ENCODE results near the gene PRKCA.
"Not testable (repeated sequence)": the region's sequence is repeated elsewhere in the genome, so short reads cannot be mapped to it uniquely, and the experiment has no call there.

The PRKCA gene

GRCh38 chr17:66290101-66290722, 12.2 kb upstream of the PRKCA start:
- DNase-seq (ENCODE audit: low spot score) = no peak

GRCh38 chr17:66292353-66292752, 10.1 kb upstream of the PRKCA start:
- DNase-seq (ENCODE audit: low spot score) = no peak

- no peak for DNase-seq (ENCODE audit: low spot score)
These were observed 6.1 kb upstream of the PRKCA start for GRCh38 chr17:66296289-66296725.

- not testable (repeated sequence) for DNase-seq (ENCODE audit: low spot score)
These were observed 5.0 kb upstream of the PRKCA start for GRCh38 chr17:66297443-66297842.

GRCh38 chr17:66299711-66300110, 2.7 kb upstream of the PRKCA start:
- no peak for DNase-seq (ENCODE audit: low spot score)

- DNase-seq (ENCODE audit: low spot score) = no peak
These were observed 1.5 kb upstream of the PRKCA start for GRCh38 chr17:66300956-66301355.

GRCh38 chr17:66301367-66301863, 998 bp upstream of the PRKCA start:
- no peak for DNase-seq (ENCODE audit: low spot score)

GRCh38 chr17:66302761-66303626, 581 bp downstream of the PRKCA start:
- peak; percentile 74 for DNase-seq (ENCODE audit: low spot score)

GRCh38 chr17:66304304-66305174, 2.1 kb downstream of the PRKCA start:
- no peak for DNase-seq (ENCODE audit: low spot score)

GRCh38 chr17:66306446-66306845, 4.0 kb downstream of the PRKCA start:
- no peak for DNase-seq (ENCODE audit: low spot score)

GRCh38 chr17:66307257-66307656, 4.8 kb downstream of the PRKCA start:
- DNase-seq (ENCODE audit: low spot score) = no peak

GRCh38 chr17:66308856-66309255, 6.4 kb downstream of the PRKCA start:
- DNase-seq (ENCODE audit: low spot score) = no peak

GRCh38 chr17:66309793-66310192, 7.4 kb downstream of the PRKCA start:
- no peak for DNase-seq (ENCODE audit: low spot score)

- DNase-seq (ENCODE audit: low spot score) = no peak
These were observed 8.2 kb downstream of the PRKCA start for GRCh38 chr17:66310528-66311148.

- no peak for DNase-seq (ENCODE audit: low spot score)
These were observed 10.5 kb downstream of the PRKCA start for GRCh38 chr17:66312912-66313311.

- no peak for DNase-seq (ENCODE audit: low spot score)
These were observed 10.9 kb downstream of the PRKCA start for GRCh38 chr17:66313325-66313724.

GRCh38 chr17:66313995-66314659, 11.7 kb downstream of the PRKCA start:
- peak; percentile 61 for DNase-seq (ENCODE audit: low spot score)

- DNase-seq (ENCODE audit: low spot score) = no peak
These were observed 15.2 kb downstream of the PRKCA start for GRCh38 chr17:66317629-66318028.

- no peak for DNase-seq (ENCODE audit: low spot score)
These were observed 16.8 kb downstream of the PRKCA start for GRCh38 chr17:66319226-66319625.

- no peak for DNase-seq (ENCODE audit: low spot score)
These were observed 20.4 kb downstream of the PRKCA start for GRCh38 chr17:66322764-66323163.
